Fibroblast of mammary gland (primary cell): ENCODE measurements around the gene PCK1.

Experiments
- DNase-seq: peaks from one replicate; pipeline ENCODE4 v3.0.0-alpha.2; 2010; ENCODE audit warnings: low read depth
- H3K4me3 ChIP-seq: 2 replicates; pipeline ENCODE4 v1.5.1; 2011; ENCODE audit warnings: low read depth, mild to moderate bottlenecking, low read length, moderate library complexity; ENCODE audit not compliant: control insufficient read depth
- CTCF ChIP-seq: conservative IDR thresholded peaks from 2 replicates; pipeline ENCODE4 v1.5.1; 2011; ENCODE audit warnings: low read depth, low read length, inconsistent platforms; ENCODE audit not compliant: control insufficient read depth, insufficient read depth

The PCK1 gene

GRCh38 chr20:57523782-57524181, 37.1 kb upstream of the PCK1 start:
- no peak for TF ChIP-seq CTCF
- DNase-seq: no peak
- H3K4me3 ChIP-seq: no peak overlapping the region

- H3K4me3 ChIP-seq: no peak within 1 kb of the TSS
- DNase-seq: no peak
- TF ChIP-seq CTCF: no peak
These were observed 36.3 kb upstream of the PCK1 start, which contains the start of gene CTCFL for GRCh38 chr20:57524511-57525176. TSS of gene CTCFL (minus strand) at chr20:57525140. CDS start at chr20:57524205, 935 bp downstream.

GRCh38 chr20:57525328-57526086, 35.4 kb upstream of the PCK1 start:
- TF ChIP-seq CTCF: no peak
- DNase-seq: no peak

GRCh38 chr20:57526087-57526884, 34.6 kb upstream of the PCK1 start:
- no peak for TF ChIP-seq CTCF
- DNase-seq: no peak
- H3K4me3 ChIP-seq: no peak overlapping the region

More at GRCh38 chr20:57525328-57526086, 35.4 kb upstream of the PCK1 start:
- H3K4me3 ChIP-seq: no peak overlapping the region

GRCh38 chr20:57526885-57527460, 33.9 kb upstream of the PCK1 start:
- no peak overlapping the region for H3K4me3 ChIP-seq
- no peak for TF ChIP-seq CTCF
- no peak for DNase-seq

- H3K4me3 ChIP-seq: no peak overlapping the region
- TF ChIP-seq CTCF: no peak
- no peak for DNase-seq
These were observed 33.2 kb upstream of the PCK1 start for GRCh38 chr20:57527728-57528127.
